ENCODE results near the gene URI1.

URI1 gene

GRCh38 chr19:30062907-30063649, 121.0 kb downstream of the URI1 start:
- H3K4me3 ChIP-seq (ENCODE audit: low read depth, low read length), result no peak overlapping the region

GRCh38 chr19:30063650-30064347, 121.8 kb downstream of the URI1 start:
- TF ChIP-seq, protein P1, sequence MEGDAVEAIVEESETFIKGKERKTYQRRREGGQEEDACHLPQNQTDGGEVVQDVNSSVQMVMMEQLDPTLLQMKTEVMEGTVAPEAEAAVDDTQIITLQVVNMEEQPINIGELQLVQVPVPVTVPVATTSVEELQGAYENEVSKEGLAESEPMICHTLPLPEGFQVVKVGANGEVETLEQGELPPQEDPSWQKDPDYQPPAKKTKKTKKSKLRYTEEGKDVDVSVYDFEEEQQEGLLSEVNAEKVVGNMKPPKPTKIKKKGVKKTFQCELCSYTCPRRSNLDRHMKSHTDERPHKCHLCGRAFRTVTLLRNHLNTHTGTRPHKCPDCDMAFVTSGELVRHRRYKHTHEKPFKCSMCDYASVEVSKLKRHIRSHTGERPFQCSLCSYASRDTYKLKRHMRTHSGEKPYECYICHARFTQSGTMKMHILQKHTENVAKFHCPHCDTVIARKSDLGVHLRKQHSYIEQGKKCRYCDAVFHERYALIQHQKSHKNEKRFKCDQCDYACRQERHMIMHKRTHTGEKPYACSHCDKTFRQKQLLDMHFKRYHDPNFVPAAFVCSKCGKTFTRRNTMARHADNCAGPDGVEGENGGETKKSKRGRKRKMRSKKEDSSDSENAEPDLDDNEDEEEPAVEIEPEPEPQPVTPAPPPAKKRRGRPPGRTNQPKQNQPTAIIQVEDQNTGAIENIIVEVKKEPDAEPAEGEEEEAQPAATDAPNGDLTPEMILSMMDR (IDR thresholded peaks at IDR 0.05; ENCODE audit: borderline replicate concordance, insufficient read depth, low read depth, low read length), result no peak

More at GRCh38 chr19:30062907-30063649, 121.0 kb downstream of the URI1 start:
- TF ChIP-seq, protein P1 (IDR thresholded peaks at IDR 0.05; ENCODE audit: borderline replicate concordance, insufficient read depth, low read depth, low read length), result no peak

GRCh38 chr19:30064348-30064699, 122.3 kb downstream of the URI1 start:
- H3K4me3 ChIP-seq (ENCODE audit: low read depth, low read length), result no peak overlapping the region
- TF ChIP-seq, protein P1 (IDR thresholded peaks at IDR 0.05; ENCODE audit: borderline replicate concordance, insufficient read depth, low read depth, low read length), result no peak

More at GRCh38 chr19:30063650-30064347, 121.8 kb downstream of the URI1 start:
- H3K4me3 ChIP-seq (ENCODE audit: low read depth, low read length), result no peak overlapping the region

- no peak overlapping the region for H3K4me3 ChIP-seq (ENCODE audit: low read depth, low read length)
- TF ChIP-seq, protein P1 (IDR thresholded peaks at IDR 0.05; ENCODE audit: borderline replicate concordance, insufficient read depth, low read depth, low read length), result no peak
Measured at GRCh38 chr19:30064771-30065494, 122.9 kb downstream of the URI1 start.

DNA sequence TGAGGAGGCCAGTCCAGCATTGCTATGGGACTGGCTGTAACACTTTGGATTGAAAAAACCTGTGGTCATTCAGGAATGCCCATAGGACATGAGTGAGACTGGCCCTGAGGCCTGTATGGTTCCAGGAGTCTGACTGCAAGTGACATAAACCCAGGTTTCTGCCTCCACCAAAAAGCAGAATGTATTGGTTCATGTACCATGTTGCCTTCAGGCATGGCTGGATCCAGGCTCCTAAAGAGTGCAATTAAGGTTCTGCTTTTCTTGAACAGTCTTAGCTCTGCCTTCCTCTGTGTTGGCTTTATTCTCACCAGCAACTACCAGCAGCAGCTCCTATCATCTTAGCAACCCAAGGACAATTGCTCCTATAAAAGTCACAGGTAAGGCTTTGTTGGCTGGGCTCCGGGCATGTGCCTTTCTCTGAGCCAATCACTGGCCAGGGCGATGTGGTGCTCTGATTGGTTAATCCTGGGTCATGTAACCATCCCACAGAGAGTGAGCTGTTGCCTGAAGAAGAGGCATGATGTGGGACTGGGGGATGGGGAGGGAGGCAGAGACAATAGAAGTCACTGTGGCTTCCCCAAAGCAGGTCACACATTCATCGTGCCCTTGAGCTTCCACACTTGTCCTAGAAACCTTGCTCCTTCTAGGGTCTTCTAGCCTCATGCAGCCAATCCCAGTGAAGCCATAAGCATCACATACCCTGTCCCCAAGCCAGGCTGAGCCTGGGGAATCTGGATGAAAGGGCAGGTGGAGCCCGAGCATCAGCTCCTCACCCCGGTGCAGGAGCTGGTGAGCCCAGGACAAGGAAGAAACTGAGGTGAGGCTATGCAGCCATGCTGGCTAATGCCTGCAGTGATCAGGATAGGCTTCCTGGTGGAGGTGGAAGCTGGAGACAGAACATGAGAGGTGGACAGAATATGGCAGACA, 123.9 kb downstream of the URI1 start:
- TF ChIP-seq, protein P1 (IDR thresholded peaks at IDR 0.05; ENCODE audit: borderline replicate concordance, insufficient read depth, low read depth, low read length), result no peak
- no peak overlapping the region for H3K4me3 ChIP-seq (ENCODE audit: low read depth, low read length)
